GM12874 (cell line): ENCODE measurements around the gene EVX2.

Source experiments
- TF ChIP-seq, protein P1 (sequence below): IDR thresholded peaks from 2 replicates; pipeline ENCODE4 v1.5.1; 2011; ENCODE audit warnings: low read depth, mild to moderate bottlenecking, control low read depth, low read length, moderate library complexity; ENCODE audit not compliant: insufficient read depth

EVX2 gene

DNA sequence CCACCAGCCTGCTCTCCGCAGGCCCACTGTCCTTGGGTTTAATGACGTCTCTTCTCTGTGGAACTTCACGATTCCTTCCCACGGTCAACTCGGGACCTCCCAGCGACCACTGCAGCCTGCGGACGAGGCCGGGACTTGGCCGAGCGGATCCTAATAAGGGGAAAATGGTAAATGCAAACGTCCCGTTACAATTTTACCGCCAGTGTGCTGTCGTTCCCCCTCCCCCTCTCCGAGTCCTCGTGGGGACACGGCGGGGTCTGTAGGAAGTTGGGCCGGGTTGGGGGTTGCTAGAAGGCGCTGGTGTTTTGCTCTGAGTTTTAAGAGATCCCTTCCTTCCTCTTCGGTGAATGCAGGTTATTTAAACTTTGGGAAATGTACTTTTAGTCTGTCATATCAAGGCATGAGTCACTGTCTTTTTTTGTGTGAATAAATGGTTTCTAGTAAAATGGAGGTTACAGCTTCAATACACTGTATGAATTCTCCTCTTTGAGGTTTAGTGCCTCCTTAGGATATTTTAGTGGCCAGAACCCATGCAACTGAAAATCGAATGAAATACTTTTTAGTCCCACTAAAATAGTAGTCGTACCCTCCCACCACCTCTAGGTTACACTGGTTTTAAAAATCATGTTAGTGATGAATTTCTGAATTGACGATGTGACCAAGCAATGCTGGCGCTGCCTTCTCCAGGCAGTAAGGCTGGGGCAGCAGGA lies 25.6 kb upstream of the EVX2 start:
- TF ChIP-seq, protein P1, sequence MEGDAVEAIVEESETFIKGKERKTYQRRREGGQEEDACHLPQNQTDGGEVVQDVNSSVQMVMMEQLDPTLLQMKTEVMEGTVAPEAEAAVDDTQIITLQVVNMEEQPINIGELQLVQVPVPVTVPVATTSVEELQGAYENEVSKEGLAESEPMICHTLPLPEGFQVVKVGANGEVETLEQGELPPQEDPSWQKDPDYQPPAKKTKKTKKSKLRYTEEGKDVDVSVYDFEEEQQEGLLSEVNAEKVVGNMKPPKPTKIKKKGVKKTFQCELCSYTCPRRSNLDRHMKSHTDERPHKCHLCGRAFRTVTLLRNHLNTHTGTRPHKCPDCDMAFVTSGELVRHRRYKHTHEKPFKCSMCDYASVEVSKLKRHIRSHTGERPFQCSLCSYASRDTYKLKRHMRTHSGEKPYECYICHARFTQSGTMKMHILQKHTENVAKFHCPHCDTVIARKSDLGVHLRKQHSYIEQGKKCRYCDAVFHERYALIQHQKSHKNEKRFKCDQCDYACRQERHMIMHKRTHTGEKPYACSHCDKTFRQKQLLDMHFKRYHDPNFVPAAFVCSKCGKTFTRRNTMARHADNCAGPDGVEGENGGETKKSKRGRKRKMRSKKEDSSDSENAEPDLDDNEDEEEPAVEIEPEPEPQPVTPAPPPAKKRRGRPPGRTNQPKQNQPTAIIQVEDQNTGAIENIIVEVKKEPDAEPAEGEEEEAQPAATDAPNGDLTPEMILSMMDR = no peak

DNA sequence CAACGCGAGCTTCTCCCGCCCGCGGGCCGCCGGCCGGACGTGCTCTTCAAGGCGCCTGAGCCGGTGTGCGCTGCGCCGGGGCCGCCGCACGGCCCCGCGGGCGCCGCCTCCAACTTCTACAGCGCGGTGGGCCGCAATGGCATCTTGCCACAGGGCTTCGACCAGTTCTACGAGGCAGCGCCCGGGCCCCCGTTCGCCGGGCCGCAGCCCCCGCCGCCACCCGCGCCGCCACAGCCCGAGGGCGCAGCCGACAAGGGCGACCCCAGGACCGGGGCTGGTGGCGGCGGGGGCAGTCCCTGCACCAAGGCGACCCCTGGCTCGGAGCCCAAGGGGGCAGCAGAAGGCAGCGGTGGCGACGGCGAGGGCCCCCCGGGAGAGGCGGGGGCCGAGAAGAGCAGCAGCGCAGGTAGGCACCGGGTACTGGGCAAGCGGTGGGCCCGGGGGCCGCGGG lies 24.0 kb upstream of the EVX2 start:
- TF ChIP-seq, protein P1 = no peak

DNA sequence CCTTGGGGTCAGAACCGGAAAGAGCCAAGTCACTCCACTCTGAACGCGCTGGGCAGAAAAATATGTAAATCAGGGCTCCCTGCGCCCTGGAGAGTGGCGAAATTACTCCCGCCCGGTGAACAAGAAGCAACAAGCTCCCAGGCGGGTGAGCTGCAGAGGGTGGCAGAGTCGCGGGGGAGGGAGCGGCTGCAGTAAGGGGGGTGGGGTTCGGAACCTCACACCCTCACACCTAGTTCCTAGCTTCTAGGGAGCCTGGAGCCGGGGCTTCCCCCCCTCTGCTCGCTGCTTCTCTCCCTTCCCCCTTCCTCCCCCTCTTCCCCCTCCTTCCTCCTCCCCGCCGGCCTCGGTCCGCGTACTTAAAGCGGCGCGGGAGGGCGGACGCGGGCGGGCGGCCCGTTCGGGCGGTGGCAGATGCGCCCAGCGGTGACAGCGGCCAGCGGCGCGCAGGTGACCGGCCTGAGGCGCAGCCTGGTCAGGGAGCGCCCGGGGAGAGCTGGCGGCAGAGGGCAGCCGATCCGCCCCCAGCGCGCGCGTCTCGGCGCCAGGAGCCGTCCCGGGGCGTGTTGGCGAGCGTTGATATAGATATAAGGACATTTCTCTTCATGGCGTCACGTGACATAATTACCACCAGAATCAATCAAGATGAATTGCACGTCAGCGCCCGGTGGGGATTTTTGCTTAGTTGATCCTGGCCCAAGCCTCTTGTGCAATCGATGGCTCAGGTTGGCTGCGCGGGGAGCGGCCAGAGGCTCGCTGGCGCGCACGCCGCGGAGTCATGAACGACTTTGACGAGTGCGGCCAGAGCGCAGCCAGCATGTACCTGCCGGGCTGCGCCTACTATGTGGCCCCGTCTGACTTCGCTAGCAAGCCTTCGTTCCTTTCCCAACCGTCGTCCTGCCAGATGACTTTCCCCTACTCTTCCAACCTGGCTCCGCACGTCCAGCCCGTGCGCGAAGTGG lies 23.1 kb upstream of the EVX2 start, which contains the start of gene HOXD11:
TSS of gene HOXD11 (plus strand) at position 700 of the 959 bp plus-strand sequence. CDS start at position 776, 76 bp downstream.
- TF ChIP-seq, protein P1 = no peak

DNA sequence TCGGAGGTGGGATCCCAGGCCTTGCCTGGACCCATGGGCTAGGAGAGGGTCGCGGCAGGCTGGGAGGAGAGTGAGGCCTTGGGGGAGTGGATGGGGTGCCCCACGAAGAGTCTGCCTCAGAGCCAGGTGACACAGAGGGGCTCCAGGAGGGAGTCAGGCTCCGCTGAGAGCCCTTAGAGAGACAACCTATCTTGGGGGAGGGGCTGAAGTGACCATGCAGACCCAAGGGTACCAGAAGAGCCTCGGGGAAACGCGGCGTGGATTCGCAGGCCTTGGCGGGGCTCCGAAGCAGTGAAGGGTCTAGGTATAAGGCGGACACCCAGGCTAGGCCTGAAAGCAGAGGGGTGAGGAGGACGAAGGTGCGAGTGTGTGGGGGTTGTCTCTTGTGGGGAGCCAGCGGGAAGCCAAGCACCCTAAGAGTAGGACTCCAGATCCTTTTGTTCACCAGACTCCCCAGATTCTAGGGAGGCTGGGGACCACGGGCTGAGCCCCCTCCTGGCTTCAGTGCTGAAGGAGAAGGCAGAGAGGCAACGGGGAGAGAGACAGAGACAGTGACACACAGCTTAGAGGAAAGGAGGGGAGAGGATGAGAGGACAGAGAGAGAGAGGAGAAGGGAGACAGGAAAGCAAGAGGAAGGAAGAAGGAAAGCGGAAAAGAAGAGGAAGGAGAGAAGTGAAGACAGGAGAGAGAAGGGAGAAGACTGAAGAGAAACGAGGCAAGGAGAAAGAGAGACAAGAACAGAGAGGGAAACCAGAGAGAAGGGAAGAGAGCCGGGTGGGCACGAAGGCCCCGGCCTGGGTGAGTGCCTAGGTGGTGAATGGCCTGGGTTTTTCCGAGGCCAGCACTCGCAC lies 22.2 kb upstream of the EVX2 start:
- TF ChIP-seq, protein P1 = no peak

DNA sequence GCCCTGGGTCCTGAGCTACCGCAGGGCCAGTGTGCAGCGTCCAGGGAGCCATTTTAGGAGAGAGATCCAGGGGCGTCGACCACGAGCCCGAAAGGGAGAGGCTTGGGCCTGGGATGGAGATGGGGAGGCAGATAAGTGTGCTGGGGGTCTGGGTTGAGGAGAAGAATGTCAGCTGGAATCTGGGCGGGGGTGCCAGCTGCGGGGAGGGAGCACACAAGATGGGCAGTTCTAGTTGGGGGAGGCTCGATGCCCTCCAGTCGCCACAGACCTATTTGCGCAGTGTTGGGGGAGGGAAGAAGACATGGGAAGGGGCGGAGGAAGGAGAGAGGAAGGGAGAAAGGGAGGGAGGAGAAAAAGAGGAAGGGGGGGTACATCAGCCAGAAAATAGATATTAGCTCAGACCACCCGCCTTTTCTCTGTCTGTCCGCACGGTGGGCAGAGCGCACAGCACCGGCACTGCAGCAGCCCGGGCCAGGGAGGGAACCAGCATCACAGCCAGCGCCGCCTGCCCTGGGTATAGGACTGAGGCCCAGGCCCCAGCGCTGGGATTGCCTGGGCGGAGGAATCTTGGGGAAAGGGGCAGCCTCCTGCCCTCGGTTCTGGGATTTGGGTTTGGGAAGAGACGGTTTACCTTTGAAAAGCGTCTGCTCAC lies 21.4 kb upstream of the EVX2 start:
- TF ChIP-seq, protein P1 = no peak

DNA sequence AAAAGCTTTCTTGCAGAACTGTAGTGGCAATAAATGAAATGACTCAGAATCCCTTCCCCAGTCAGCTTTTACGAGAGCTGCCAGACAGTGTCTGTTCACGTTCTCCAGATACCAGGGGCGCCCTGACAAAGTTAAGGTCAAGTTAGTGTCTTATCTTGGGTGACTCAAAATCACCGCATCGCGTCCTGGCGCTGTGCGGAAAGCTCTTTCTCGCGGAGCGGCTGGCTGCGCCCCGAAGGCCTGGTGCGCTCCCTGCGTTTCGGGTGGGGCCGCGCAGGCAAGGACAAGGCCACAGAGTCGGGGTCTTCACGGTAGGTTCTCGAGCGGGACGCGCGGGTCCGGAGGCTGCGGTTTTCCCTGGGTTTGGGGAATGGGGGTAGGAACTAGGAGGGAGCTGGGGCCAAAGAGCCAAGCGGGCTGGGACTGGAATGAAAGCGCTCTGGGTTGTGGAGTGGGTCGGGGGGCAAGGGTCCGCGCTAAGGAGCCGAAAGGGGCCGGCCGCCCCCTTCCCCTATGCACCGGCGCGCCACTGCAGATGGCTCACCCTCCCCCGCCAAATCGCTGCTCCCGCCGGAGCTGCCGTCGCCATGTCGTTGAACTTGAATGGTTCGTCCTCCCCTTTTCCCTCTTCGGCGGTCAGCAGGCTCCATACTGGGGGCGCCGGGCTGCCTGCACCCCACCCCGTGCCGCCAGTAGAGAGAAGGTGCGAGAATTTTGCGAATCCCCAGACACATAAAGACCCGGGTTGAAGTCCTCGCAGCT lies 20.7 kb upstream of the EVX2 start:
- TF ChIP-seq, protein P1 = no peak
